HG02759 (cell line): ENCODE data around the gene CACNA1B.

ENCODE experiments used
- ATAC-seq: cut with Tn5 transposase; IDR thresholded peaks from one replicate; pipeline ENCODE4 v1.9.1; 2021; ENCODE audit warnings: mild to moderate bottlenecking, moderate library complexity; ENCODE audit not compliant: unreplicated experiment

The CACNA1B gene

GRCh38 chr9:137978262-137978714 lies 100.7 kb downstream of the CACNA1B start:
- ATAC-seq = no peak

- ATAC-seq = no peak
These were observed 104.6 kb downstream of the CACNA1B start for GRCh38 chr9:137982200-137982599.

- ATAC-seq = no peak
These were observed 106.4 kb downstream of the CACNA1B start for GRCh38 chr9:137984005-137984404.

DNA sequence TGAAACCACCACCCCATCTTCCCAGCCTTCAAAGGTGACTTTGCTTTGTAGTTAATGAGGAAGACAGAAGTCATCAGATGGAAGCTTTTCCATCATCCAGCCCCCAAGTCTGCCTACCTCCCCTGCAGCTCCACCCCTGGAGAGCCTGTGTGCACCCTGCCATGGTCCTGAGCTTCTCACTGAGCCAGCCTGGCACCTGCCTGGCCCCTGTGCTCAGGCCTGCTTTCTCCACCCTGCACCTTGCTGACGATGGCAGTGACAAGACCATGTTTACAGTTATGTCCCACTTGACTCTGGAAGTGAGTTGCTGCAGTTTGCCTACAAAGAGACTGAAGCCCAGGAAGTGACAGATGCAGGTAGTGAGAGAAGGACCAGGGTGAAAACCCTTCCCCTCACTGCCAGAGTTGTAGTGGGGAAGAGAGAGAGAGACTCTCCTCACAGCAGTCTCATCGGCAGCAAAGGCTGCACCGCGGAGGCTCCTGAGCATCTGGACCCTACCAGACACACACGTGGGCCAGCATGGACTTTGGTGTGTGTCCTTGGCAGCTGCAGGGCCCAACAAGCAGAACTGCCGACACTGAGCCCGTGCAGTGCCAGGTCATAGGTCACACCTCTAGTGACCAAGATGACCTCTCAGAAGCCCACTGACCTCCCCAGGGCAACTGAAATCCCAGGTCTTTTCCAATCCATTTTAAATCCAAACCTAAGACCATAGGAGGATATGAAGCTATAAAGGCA lies 107.1 kb downstream of the CACNA1B start:
- no peak for ATAC-seq

- ATAC-seq = no peak
These were observed 108.1 kb downstream of the CACNA1B start for GRCh38 chr9:137985637-137986071.

GRCh38 chr9:137986268-137987099 lies 108.9 kb downstream of the CACNA1B start:
- no peak for ATAC-seq

DNA sequence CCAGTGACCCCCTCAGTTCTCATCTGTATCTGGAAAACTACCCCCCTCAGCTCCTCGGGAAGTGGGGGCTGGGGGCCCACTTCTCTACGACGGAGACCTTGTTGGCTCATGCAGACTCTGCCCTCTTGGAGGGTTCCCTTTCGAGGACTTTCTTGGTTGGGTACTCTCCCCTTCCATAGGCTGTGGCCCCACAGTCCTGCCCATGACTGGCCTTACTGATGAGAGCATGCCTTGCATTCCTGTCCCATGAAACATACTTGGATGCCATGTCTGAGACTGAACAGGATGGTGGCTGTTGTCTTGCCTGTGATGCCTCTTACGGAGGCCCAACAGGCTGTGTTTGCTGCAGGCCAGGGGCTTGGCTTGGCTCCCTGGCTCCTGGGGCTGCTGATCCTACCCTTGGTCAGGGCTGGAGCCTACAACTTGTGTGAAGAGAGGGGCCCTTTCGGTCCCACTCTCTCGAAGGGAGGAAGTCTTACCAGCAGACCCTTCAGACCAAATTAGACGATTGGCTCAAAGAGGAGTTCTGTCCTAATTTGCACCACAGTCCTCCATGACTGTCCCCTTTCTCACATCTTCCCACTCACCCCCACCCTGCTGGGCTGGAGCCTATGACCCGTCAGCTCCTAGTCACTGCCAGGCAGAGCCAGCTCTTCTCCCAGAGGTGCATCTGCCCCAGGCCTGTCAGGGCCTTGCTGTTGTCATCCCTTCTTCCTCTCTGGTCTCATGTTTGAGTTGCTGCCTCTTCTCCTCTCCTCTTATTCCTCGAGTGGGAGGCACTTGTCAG lies 109.9 kb downstream of the CACNA1B start:
- no peak for ATAC-seq

GRCh38 chr9:137988051-137988450 lies 110.5 kb downstream of the CACNA1B start:
- no peak for ATAC-seq

DNA sequence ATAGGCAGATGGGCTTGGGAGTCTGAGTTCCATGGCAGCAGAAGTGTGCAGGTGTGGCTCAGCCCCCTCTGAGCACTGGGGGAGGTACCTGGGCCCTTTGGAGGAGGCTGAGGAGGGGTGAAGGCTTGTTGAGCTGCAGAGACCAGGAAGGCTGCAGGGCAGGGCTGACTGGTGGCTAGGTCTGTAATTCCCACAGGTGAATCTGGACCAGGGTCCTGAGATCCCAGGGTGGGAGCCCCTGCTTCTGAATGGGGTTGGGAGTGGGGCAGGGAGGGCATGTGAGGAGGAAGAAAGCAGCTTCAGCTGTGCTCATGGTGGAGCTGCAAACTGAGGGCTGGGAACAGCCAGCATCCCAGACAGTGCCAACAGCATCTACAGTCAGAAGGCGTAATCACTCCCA lies 111.1 kb downstream of the CACNA1B start:
- no peak for ATAC-seq

DNA sequence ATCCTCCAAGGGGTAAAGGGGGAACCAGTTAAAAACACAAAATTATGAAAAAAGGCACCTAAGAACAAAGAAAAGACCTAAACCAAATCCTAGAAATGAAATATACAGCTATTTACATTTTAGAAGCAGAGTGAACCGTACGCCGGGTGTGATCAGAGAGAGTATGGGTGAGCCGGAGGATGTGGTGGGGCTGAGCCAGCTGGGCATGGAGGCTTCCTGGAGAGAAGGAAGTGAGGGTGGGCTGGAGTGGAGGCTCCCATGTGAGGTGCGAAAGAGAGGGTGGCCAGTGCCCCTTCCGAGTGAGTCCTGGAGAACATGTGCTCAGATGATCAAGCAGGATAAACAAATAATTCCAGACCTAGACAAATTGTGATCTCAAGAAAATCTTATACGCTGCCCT lies 111.6 kb downstream of the CACNA1B start:
- ATAC-seq = no peak

DNA sequence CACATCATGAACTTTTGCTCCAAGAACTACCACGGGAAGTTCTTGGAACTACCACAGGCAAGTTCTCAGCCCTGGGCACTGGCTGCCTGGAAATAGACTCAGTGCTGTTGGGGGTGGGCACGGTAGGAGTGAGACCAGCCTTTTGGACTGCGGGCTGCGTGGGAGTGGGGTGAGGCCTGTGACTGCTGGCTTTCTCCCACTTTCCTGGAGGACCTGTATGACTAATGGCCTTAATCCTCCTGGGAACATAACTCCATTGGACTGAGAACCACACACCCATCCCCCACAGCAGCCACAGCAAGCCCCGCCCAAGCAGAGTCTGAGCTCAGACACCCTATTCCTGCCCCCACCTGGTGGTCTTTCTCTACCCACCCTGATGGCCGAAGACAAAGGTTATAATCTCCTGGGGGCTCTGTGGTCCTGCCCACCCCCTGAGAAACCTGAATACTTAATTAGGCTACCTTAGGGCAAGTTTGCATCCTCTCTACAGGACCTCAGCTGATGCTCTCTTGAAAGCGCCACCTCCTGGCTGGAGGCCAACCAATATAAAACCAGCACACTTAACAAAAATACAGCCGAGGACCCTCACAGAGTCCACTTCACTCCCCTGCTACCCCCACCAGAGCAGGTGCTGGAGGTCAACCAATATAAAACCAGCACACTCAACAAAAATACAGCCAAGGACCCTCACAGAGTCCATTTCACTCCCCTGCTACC lies 112.6 kb downstream of the CACNA1B start:
- ATAC-seq = no peak

DNA sequence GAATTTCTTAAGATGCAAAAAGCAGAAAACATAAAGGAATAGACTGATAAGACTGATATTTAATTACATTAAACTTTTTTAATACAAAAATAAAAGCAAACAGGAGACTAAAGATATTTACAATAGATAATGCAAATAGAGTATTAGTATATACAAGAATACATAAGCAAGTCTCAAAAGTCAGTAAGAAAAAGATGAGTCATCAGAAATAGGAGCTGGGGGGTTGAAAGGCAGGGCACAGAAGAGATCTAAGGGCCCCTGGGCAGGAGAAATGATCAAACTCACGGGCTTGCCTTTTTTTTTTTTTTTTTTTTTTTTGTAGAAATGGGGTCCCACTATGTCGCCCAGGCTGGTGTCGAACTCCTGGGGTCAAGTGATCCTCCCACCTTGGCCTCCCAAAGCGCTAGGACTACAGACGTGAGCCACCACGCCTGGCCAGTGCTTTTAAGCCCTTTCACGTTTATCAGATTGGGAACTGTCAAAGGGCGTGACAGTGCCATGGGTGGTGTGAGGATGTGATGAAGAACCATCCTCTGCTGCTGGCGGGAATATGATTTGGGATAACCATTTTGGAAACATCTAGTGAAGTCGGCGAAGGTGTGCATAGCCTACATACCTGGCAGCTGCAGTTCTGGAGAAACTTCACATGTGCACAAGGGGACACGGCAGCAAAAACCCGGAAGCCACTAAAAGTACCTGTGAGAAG lies 126.1 kb downstream of the CACNA1B start:
- ATAC-seq = no peak

DNA sequence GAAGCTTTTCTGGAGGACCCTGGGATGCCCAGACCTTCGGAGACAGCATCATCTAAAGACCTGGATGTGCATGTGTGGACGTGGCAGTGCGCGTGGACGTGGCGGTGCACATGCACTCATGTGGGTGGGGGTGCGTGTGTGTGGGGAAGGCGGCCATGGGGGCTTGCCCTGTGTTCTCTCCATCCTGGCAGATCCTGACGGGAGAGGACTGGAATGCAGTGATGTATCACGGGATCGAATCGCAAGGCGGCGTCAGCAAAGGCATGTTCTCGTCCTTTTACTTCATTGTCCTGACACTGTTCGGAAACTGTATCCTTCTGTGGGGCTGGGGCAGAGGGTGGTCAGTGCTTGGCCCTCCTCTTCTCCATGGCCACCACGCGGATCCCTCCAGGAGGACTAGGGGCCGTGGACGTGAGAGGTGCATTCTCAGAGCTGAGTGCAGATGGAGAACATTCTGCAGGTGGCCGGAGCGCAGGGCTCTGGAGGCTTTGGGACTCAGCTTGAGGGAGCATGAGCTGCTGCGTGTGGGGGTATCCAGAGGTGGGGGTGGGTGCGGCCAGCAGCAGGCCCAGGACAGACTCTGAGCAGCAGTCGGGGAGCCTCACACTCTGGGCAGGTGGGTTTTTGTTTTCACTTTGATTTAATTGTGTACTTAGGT lies 129.1 kb downstream of the CACNA1B start:
- ATAC-seq = no peak

GRCh38 chr9:138007566-138007917 lies 130.0 kb downstream of the CACNA1B start:
- ATAC-seq = no peak

GRCh38 chr9:138007918-138008841 lies 130.6 kb downstream of the CACNA1B start:
- ATAC-seq = no peak

- no peak for ATAC-seq
These were observed 131.6 kb downstream of the CACNA1B start for GRCh38 chr9:138009016-138009802.

- ATAC-seq = no peak
These were observed 132.5 kb downstream of the CACNA1B start for GRCh38 chr9:138009803-138010690.
